Heart left ventricle (tissue), 13 donors: ENCODE measurements around the gene NARS2.

ENCODE experiments used
- CTCF ChIP-seq, 12 donors: fragments of 200-600 bp; sonication (generic) in 4 of 12; IDR thresholded peaks; one replicate each; pipeline versions ENCODE4 v1.5.0 to v1.8.0; 2018 to 2022; ENCODE audit warnings: antibody characterized with exemption in 12 of 12, mild to moderate bottlenecking in 5 of 12
- POLR2A ChIP-seq, 2 donors: fragments of 450-650 bp; IDR thresholded peaks; one replicate each; pipeline ENCODE4 v1.6.1; 2017; ENCODE audit warnings: antibody characterized with exemption in 2 of 2, mild to moderate bottlenecking in 2 of 2, moderate library complexity in 2 of 2
- donor health status: ischemic (EF 13 %, LVEDD 7.1; RV severe dilation, severe dysfunction).
- donor health status: DM: no; HTN: yes; CAD: no.
- donor health status: DM: no; HTN: no; CAD: no.
- donor health status: ischemic (EF 25% LVEDD 6.9; RV normal size, moderate dysfunction).
- donor health status: ischemic (EF 25% LVEDD 5.7; RV mildly dilated, moderate dysfunction).
- donor health status: ischemic (EF 35%, LVEDD 5.7; RV mildly dilated, moderate dysfunction).
- donor health status: nonischemic (EF 11% LVEDD 7.7; RV severe dilation, severe dysfunction).
- donor health status: DM: yes; HTN: yes; CAD: no.
- donor health status: PGD.
- donor health status: ischemic (EF 29% LVEDD 5.4; RV normal size, mild dysfunction).
- donor health status: nonischemic (EF 23%, LVEDD 6.1; RV moderate dilation, normal function).

- no peak for TF ChIP-seq POLR2A (IDR thresholded peaks at IDR 0.05)
- no peak for TF ChIP-seq CTCF (IDR thresholded peaks at IDR 0.05)
These were observed 64.6 kb downstream of the NARS2 start for GRCh38 chr11:78510025-78510596.
